GM19351 (cell line): ENCODE measurements around the gene CDH2.

ENCODE experiments used
- ATAC-seq: cut with Tn5 transposase; IDR thresholded peaks from one replicate; pipeline ENCODE4 v1.9.1; 2021; ENCODE audit warnings: mild to moderate bottlenecking, moderate library complexity; ENCODE audit not compliant: unreplicated experiment

The CDH2 gene

DNA sequence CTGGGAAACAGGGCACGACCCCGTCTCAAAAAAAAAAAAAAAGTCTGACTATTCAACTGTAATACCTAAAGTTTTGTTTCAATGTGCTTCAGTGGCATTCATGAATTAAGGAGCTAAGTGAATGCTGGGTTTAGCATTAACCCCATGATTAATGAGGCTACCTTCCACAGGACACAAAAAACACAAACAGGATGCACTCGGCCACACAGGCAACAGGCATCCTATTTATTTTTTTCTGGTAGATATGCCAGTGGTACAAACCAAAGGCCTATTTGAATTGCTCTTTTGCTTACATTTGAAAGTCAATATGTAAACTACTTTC is 48.3 kb downstream of the CDH2 start:
- no peak for ATAC-seq

DNA sequence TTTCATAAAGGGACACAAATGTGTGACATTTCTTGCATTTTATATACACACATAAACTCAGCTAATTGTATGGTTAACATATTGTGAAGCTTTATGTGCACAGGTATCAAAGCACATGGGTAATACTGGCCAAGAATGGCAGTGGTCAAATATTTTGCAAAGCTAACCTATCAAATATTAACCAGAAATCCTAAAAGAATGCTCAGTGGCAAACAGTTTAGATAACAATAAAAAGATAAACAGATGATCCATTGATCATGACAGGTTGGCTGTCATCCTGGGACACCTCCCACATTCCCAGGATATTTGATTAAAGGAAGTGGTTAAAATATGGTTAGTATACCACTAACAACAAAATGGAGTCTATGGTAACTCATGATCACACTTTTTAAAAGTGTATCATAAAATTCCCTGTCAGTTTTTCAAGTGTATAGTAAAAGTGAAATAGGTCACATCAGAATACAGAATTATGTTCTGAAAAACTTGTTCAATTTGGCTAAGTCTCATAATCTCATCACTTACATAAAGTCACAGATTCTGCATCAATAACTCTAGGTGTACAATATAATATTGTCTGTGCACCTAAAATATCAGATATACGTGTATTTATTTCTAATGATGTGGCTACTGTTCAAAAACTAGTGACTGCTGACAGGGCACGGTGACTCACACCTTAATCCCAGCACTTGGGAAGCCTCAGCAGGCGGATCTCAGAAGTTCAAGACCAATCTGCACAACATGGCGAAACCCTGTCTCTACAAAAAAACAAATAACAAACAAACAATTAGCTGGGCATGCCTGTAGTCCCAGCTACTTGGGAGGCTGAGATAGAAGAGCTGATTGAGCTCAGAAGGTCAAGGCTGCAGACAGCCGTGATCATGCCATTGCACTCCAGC is 48.9 kb downstream of the CDH2 start:
- ATAC-seq: no peak

DNA sequence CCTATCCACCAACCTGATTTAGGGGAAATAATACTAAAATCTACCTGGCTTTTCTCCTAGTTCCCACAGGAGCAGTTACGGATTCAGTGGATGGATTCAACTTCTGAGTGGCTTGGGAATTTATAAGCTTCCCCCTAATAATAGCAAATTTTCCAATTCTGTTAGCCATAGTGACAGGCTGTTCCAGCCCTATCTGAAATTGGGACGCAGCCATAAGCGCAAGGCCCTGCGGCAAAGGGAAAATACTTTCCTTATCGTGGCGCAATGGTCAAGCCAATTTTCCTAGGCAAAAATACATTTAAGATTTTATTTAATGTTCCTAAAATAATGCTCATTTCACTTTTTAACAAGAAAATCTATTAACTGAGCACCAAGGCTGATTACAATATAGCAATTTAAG is 49.7 kb downstream of the CDH2 start:
- no peak for ATAC-seq

DNA sequence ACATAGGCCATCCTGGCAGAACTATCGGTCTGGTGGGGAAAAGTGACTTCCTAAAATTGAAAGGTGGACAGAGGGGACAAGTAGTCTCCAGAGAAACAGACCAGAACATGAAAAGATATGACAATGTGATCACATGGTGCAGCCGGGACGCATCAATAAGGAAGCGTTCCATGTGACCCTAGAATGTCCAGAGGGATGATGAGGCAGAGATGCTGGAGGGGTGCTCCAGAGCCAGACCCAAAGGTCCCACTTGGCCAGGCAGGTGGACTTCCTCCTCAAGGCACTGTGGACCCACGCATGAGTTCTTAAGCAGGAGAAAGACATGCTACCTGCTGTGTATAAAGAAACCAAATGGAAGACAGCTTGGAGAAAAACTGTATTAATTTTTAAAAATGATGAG is 50.2 kb downstream of the CDH2 start:
- ATAC-seq: no peak

DNA sequence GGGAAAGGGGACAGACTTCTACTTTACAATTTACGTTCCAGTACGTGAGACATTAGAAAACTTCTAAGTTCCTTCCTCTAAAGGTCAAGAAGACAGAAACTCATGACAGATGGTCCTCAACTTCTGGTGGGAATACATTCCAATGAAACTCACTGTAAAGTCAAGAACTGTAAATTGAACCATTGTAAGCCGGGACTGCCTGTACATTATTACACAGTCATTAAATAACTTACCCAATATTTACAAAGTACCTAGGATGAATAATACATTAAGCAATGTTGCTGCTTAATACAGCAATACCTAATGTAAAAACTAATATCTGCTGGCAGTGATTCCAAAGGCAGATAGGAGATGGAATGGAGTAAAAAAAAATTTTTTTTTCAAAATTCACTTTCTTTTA is 51.9 kb downstream of the CDH2 start:
- no peak for ATAC-seq

DNA sequence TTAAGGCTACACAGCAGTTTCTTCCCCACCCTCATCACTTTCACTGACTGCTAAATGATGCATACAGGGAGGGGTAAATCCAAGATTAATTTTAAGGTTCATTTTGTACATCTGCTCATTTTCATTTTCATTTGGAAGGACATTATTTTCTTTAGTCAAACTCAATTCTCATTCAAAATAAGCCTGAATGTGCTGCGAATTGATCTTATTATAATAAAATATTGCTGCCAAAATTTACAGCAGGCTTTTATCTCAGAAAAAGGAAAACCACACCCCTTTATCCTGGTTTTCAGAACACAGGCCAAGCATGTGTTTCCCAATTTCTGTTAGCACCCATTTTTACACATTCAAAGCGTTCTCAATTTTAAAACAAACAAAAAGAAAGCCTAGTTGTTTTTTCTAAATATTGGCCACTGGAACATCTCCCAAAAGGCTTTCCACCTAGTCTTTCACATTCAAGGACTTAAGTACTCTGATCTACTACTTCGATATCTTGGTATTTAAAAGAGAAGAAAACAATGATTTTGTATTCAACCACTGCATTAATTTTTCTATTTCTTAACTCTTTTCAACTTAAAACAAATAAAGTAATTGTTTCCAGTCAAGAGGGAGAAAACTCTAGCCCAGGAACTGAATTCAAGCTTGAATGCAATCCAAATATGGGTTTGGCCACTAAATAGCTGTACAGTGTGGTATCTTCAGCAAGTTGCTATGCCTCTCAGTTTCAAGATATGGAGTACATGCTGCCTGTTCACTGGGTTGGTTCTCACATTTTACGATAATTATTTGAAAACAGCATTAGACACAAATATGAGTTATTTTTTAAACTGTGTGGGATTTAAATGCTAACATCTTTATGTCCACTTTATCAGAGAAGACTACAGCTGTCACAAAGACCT is 52.5 kb downstream of the CDH2 start:
- no peak for ATAC-seq

DNA sequence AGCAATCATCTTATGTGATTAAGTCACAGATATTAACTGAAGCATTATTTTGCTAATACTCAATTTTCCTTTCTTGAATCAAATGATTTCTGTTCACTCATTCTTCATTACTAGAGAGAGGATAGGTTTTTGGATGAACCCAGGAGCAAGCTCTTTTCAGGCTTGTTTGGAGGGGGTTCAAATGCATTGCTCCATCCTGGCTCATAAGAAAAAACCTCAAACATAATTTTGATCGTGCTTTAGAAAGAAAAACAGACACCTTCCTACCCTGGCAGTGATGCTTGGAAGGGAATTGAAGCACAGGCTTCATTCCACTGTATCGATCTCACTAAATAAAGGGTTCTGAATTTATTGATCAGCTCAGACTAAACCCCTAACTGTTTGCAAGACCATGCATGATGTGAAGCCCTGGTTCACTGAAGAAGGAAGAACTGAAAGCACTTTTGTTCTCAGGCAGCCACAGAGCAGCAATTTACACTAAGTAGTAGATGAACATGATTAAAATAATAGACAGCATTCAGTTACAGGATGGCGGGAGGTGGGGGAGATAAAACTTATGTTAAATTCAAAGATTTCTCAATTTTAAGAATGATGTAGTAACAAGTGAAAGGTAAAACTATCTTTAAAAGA is 53.4 kb downstream of the CDH2 start:
- ATAC-seq: no peak

DNA sequence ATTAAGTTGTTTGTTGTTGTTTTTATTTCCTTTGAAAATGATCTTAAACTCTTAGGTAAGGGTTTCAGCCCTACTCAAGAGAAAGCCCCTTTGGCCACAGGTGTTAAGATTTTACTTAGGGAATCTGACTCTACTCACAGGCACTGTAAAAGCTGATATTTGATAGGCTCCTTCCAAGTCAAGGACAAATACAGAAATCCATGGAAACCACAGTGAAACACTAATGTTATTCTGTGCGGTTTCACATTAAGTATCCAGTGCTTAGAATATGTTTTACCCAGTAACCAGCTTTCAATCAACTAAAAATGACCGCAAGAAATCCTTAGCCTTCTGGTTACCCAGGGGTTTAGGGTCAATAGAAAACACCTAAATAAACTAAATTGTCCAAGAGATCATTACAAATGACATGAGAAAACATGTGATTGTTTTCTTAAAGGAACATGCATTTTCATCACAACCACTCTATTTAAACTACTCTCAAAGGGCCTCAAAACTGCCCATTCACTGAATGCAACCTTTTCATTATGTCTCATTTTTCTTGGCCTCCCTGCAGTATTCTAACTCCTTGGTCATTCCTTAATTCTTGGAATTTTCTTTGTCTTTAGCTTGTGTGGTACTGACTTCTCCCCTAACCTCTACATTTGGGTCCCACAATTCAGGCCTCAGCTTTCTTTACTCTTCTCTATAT is 56.0 kb downstream of the CDH2 start:
- ATAC-seq: no peak

DNA sequence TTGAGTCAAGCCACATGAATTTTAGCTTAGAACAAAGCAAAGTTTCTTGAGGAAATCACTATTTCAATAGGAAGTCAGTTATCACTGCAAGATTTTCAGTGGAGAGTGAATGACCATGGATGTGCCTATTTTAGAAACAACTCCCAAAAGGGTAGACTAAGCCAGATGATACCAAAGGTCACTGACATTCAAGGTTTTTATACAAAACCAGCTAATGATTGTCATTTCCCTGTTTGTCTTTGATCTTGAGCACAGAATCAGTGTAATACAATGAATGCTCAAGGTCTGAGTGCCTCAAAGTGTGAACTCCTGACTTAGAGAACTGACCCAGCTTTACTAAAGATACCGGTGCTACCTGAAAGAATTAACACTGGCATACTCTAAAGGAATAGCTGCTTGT is 60.5 kb downstream of the CDH2 start:
- no peak for ATAC-seq

DNA sequence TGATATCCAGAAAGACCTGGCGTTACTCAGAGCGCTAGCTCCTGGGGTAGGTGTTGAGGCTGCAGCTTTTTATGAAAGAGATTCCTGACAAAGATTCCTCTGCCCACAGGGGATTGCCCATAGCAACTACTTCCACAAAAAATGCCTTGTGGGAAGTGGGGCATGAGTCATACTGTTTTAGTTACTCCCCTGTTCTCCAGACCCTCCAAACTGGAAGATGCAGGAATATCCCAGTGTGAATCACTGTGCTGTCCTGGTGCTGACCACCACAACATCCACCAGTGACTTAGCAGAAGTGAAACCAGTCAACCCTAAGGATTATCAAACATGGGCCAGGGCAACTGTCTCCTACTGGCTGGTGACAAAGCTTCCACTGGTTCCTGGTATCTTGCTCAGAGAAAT is 61.8 kb downstream of the CDH2 start:
- no peak for ATAC-seq

DNA sequence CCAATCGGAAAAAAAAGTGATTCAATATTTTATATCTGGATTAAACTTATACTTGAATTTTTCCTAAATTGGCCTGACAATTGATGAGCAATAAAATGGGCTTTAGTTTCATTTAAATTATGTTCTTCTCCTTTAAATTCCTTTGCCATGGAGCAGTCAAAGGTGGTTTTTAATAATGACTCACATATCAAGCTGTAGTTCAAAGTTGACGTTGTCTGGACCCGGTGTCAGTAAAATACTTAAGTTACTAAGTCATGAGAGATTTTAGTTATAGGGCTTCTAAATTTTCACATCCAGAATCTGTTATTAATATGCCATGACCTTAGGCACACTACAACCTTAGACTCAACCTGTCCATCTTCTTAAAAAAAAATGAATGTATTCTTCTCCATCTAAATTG is 62.5 kb downstream of the CDH2 start:
- no peak for ATAC-seq

DNA sequence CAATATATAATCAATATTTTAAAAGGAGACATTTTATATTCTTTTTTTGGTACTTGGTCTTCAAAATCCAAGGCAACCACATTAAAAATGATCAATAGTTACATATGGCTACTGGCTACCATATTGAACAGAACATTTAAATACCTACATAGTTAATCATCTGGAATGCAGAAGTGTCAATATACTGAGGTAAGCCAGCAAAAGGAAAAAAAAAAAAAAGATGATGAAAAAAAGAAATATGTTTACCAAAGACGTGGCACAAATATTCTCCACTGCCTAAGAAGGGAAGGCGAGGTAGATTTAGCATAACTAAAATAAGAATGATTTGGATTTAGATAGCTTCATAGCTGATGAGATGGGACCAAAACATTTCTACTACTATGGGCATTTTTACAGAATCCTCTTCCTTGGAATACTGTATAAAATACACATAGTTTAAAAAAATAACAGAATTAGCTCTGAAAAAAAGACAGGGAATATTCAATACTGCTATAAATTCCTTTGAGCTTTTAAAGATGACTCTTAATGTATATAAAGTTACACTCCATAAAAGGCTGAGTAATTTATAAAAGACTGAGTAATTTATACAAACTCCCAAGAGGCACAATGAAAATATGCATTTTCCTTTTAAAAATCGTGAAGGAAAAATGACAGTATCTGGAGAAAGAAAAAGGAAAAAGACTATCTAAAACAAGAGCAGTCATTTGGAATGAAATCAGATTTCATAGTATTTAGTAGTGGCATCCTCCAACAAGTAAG is 63.5 kb downstream of the CDH2 start:
- no peak for ATAC-seq

DNA sequence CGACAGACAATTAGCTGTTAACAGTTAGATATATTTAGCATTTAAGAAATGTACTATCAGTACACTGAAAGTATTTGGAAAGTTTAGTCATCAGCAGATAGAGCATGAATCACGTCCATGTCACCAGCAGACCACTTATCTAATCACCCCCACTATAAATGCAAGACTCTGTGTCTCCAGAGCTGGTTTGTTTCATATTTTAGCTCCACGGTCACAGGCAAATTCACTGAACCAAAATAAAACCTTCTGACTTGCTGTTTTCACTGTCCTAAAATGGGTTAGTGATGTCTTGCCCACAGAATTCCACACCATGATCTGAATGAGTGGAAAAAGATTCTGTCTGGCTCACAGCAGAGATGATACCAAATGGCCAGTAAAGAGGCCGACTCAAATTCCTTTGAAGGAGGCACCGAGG is 64.9 kb downstream of the CDH2 start:
- no peak for ATAC-seq

DNA sequence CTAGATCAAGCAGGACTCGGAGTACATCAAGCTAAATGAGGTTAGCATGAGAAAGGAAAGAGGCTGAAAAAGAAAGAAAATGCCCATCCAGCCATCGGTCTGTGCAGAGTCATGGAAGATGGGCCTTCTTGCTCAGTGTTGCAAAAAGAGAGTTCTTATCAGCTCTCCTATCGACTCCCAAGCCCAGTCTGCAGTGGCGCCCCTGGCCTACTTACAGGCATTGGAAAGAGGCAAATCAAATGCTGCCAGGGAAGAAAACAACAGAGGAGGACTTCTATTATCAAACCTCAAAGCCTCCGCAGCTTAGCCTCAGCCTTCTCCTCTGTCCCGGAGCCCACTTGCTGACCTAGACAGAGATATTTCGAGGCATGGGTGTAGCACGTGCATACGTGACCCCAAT is 66.0 kb downstream of the CDH2 start:
- ATAC-seq: no peak

DNA sequence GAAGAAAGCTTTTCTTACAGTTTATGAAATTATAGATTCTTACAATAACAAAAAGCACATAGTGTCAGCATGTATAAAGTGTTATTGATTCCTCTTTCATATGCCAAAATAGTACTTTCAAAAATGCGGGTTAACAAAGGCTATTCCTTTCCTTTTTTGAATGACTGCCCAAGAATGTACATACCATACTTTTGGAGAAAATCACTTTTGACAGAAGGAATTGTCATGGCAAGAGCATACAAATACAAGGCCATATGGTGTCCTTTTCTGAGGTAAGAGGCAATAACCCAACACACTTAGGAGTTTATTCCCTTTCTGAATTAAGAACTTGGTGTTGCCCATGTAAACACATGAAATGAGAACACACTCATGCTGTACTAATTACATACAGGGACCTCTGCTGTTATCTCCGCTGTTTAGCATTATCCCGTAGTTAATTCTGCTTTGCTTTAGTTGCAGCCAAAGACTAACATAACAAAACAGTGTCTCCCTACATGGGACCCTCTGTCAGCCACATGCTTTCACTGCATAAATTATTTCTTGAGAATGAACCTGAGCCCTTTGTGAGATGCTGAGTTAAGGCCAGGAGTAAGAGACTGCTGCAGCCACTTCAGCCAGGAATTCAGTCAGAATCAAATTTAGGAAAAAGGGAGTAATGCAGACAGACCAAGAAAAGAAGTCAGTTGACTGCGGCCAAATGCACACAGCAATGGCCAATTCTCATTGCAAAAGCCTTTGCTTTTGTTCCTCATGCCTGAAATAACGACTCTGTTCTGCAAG is 67.0 kb downstream of the CDH2 start:
- ATAC-seq: no peak

DNA sequence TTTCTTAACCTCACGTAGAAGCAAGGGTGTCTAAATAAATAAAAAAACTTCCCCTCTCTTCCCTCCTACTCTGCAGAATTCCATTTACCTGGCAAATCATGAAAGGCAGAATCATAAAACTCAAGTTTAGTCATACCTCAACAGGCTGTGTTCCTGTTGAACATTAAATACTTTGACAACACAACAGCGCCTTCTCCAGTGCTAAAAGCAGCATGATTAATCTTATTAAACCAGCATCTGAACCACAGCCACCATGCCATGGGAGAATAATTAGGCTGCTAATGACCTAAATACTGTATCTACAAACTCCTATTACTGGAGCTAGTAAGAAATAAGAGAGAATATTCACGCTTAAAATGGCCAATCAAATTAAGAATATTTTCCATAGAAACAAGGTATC is 68.1 kb downstream of the CDH2 start:
- no peak for ATAC-seq

DNA sequence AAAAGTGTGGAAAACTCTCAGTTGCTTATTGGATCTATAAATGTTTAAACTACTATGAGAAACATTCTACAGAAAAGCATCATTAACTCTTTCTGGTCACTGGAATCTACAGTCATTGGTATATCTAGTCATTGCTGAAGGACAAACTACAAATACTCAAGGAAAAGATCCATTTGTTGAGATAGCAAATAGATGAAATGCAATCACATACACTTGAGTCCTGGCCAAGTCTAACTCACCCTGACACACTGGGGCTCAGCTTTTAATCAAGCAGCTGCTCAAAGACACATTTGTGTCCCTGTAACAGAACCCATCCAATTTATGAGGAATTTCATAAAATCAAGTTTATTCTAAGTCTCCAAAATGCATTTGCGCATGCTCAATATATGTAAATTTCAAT is 68.7 kb downstream of the CDH2 start:
- ATAC-seq: no peak

DNA sequence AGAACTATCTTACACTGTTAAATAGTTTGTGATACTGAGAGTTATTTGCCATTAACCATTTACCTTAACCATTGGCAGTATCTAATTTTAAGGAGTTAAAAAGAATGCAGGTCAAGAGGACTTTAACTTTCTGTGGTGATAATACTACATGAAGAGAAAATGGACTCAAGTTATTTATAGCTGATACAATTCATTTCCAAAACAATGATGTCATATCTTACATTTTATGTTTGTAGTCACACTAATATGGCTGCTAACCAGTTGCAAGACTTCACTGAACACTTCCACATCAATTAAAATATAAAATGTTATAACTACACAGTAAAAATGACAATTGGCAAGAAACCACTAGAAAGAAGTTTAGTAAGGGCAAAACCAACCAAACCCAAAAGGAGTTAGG is 77.7 kb downstream of the CDH2 start:
- no peak for ATAC-seq

DNA sequence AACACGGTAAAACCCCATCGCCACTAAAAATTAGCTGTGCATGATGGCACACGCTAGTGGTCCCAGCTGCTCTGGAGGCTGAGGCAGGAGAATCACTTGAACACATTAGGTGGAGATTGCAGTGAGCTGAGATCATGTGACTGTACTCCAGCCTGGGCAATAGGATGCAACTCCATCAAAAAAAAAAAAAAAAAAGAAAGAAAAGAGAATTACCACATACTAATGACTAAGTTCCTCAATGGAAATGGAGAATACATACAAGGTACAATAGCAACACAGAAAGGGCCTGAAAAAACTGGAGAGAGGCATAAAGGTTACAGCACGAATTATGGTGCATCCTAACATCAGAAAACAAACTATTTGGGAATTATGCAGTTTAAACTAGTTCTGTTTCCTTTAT is 81.3 kb downstream of the CDH2 start:
- no peak for ATAC-seq

DNA sequence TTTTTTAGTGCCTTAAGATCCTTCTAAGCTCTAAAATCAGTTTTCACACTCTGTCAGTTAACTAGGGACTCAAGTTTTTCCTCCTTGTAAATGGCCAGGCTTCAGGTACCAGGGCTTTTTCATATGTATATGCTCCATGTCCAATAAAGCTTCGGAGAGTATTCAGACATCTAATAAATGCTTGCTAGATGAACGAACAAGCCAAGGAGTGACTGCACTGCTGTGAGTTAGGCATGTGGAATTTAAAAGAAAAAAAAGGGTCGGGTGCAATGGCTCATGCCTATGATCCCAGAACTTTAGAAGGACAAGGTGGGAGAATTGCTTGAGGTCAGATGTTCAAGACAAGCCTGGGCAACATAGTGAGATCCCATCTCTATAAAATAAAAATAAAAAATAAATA is 81.9 kb downstream of the CDH2 start:
- no peak for ATAC-seq
